ENCODE measurements around the gene PEAK1.

GRCh38 chr15:77392762-77393470, 27.0 kb downstream of the PEAK1 start:
- TF ChIP-seq POLR2A (IDR thresholded peaks at IDR 0.05; ENCODE audit: low read length) (no peak), GATA1 (IDR thresholded peaks at IDR 0.05; ENCODE audit: low read depth, low read length) (no peak)

Data from erythroblast (primary cell).